ENCODE results near the gene TMOD3. TPM values are rescaled to one million over a fixed set of nuclear protein-coding genes. Genes with fewer than 3 reads are reported as not detected.
"Not testable (repeated sequence)": the region's sequence is repeated elsewhere in the genome, so short reads cannot be mapped to it uniquely, and the experiment has no call there.

TMOD3 gene
- total RNA-seq = 10 to 100 TPM; 63.5 to 72.2 TPM
- long read RNA-seq, full-length matches to known transcripts = 36 of 63 reads
- long read RNA-seq, partial matches to known transcripts = 10 of 63 reads
- long read RNA-seq, other reads (novel, unspliced or antisense) = 17 of 63 reads

DNA sequence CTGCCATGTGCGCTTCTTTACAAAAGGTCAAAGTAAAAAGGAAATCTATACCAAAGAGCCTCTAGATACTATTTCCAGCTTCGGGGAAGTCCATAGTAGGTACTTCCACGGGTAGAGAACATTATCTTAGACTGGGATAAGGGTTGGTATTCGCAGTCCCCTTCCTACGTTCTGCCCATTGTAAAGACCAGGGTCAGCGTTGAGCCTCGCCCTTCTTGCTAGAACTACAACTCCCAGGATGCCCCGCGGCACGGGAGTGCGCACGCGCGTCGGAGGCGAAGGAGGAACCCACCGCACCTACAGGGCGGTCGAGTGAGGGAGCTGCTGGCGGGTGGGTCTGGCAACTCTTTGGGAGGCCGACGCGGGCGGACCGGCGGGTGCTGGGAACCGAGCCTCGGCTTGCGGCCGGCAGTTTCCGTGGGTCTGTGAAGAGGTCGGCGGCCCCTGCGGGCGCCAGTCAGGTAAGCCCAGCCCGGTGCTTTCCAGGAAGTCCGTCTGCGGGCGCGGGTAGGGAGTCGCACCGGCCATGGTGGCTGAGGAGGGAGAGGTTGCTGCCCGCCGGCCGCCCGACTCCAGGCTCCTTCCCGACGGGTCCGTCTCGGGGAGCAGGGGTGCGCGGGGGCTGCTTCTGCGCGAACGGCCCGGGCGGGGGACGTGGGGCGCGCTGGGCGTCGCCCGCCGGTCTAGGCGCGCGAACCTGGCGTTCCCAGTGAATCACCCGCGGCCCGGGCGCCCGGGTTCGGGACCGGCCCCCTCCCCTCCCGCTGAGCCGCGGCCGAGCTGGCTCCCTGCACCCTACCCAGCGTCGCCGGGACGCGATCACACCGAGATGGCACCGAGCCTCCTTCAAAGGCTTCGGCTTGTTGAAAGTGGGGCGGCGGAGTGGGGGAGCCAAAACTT lies at the start of gene TMOD3:
Gene TMOD3, plus strand, starts transcription at position 278 of the 900 bp plus-strand sequence. CDS start 33,232 bp downstream, outside the sequence.
- intact Hi-C loops (cut with DNase I, micrococcal nuclease) = no loop called here
- DNase-seq (peak; percentile 91 to 94), ATAC-seq (peak; percentile 92)

DNA sequence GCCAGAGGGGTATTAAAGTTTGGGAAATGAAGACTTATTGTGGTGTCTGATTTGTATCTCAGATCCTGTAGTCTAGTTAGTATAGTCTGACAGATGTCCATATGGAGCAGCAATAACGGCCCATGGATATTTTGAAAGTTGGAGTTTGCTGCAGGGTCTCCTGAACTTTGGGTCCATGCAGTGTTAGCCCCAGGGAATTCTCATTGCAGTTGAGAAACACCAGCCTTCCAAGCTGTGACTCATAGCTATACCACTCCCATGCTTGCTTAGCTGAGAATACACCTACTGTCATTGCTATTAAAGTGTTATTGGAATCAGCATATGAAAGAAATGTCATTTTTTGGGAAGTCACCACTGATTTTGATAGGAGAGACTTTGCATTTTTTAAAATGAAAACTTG lies 48.8 kb upstream of the TMOD3 start:
- DNase-seq (no peak), ATAC-seq (no peak)
- intact Hi-C loops (cut with DNase I, micrococcal nuclease) = no loop called here

DNA sequence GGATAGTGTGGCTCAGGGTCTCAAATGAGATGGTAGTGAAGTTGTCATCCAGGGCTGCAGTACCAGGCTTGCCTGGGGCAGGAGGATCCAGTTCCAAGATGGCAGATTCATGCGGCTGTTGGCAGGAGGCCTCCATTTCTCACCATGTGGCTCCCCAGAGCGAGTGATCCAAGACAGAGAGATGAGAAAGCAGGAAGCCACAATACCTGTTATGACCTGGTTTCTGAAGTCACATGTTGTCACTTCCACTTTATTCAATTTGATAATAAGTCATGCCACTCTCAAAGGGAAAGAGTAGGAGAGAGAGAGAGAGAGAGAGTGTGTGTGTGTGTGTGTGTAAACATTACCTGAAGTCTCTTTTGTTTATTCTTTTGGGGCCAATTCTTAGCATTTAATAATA lies 47.9 kb upstream of the TMOD3 start:
- DNase-seq (no peak), ATAC-seq (no peak)
- intact Hi-C loops (cut with DNase I, micrococcal nuclease) = no loop called here

DNA sequence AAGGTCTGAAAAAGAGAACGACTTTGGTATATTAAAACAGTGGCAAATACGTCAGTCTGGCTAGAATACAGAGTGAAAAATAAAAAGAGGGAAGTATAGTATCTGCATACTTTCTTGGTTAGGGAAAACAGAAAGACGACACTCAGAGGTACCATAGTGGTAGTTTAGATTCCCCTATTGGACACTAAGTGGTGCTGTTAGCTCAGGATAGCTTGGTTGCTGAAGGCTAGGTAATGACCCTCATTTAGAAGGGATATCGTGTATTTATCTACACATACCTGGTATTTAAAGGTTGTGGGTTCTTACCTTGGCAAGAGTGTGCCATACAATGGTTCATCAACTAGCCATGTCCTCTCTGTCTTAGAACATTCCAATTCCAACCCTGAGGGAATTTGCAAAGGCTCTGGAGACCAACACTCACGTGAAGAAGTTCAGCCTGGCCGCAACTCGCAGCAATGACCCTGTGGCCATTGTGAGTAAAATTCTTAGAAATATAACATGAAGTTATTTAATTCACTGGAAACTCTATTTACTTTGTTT lies 47.0 kb upstream of the TMOD3 start:
- ATAC-seq (peak; percentile 38), DNase-seq (no peak)
- intact Hi-C loops (cut with DNase I, micrococcal nuclease) = no loop called here

DNA sequence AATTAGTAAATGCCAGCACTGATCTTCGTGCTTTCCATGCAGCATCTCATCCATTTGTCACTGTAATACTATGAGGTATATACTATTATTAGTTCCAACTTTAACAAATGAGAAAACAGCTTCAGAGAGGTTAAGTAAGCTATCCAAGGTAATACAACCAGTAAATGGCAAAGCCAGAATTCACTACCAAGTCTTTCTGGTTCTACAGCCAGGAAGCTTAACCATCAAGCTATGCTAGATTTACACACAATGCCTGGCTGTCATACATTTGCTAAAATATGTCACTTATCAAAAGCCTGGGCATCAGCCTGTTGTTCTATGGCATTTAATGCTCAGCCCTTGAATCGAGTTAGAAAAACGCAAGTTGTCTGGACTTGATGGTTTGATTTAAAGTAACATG lies 45.5 kb upstream of the TMOD3 start:
- ATAC-seq (no peak), DNase-seq (no peak)
- intact Hi-C loops (cut with DNase I, micrococcal nuclease) = no loop called here

DNA sequence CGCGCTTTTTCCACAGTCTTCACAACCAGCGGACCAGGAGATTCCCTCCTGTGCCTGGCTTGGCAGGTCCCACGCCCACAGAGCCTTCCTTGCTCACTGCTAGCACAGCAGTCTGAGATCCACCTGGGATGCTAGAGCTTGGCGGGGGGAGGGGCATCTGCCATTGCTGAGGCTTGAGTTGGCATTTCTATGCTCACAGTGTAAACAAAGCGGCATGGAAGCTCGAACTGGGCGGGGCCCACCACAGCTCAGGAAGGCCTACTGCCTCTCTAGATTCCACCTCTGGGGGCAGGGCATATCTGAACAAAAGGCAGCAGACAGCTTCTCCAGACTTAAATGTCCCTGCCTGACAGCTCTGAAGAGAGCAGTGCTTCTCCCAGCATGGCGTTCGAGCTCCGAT lies 42.3 kb upstream of the TMOD3 start:
- intact Hi-C loops (cut with DNase I, micrococcal nuclease); ATAC-seq; DNase-seq: not testable (repeated sequence)

DNA sequence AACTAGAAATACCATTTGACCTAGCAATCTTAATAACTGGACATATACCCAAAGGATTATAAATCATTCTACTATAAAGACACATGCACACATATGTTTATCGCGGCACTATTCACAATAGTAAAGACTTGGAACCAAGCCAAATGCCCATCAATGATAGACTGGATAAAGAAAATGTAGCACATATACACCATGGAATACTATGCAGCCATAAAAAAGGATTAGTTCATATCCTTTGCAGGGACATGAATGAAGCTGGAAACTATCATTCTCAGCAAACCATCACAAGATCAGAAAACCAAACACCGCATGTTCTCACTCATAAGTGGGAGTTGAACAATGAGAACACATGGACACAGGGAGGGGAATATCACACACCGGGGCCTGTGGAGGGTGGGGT lies 37.0 kb upstream of the TMOD3 start:
- intact Hi-C loops (cut with DNase I, micrococcal nuclease); DNase-seq; ATAC-seq: not testable (repeated sequence)

DNA sequence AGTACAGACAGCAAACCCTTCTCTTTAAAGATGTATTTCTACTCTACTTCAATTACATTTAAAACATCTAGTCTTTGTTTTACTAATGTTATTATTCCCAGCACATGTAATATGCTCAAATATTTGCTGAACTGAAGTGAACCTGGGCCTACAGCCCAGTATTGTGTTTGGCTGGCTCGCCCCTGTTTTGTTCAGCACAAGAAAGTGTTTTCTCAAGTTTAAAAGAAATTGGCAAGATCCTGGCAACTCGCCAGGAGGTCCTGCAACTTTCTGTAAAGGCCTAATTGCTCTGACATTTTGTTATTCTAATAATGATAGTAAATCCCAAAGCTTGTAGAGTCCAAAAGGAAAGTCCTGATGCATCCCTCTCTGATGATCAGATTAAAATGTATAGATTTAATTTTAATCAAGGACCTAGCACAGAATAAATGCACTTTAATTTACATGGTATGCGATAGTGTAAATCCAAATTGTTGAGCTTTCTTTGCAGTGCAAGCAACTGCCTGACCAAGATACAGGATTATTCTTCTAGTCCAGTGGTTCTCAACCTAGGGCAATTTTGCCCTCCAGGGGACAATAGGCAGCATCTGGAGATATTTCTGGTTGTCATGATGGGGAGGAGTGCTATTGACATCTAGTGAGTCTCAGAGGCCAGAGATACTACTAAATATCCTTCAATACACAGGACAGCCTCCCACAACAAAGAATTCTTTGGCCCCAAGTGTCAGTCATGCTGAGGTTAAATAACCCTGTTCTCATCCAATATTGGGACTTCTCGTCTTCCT lies 35.7 kb upstream of the TMOD3 start:
- ATAC-seq (no peak), DNase-seq (peak in 1 of 2 donors; percentile 14)
- intact Hi-C loops (cut with DNase I, micrococcal nuclease) = no loop called here

DNA sequence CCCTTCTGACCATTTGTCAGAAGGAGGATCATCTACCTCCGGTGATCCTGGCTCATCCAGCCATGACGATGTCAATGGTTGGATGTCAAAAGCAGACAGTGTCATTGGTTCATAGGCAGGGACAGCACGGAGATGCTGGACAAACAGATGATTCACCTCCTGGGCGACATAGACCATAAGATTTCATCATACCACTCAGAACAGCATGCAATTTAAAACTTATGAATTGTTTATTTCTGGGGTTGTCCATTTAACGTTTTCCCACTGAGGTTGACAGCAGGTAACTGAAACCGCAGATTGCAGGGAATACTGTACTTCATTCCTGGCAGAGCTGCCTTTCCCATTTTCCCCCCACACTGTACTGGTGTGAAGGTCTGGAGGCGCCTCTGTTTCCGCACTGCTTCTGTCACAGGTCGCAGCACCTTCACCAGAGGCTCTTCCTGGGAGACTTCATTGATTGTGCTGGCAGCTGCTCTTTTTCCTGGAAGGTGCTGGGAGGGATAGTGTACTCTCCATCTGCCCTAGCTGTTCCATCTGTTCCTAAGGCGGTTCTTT lies 32.5 kb upstream of the TMOD3 start:
- intact Hi-C loops (cut with DNase I, micrococcal nuclease) = no loop called here

DNA sequence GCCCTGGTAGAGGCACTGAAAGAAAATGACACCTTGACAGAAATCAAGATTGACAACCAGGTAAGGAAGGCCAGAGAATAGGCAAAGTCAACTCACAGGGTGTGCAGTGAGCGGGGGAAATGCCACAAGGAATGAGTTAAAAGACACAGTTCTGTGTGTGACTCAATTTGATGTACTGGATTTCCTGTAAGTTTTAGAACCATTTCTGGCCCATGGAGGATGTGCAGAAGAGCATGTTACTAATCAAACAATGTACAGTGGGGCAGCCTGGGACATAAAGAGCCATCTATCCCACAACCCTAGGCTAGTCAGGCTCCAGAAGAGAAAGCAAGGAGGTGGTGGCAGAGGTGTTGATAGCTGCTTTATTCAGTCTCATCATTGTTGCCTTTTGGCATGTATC lies 31.2 kb upstream of the TMOD3 start:
- ATAC-seq (no peak), DNase-seq (no peak)
- intact Hi-C loops (cut with DNase I, micrococcal nuclease) = no loop called here

More for the DNA sequence above, 32.5 kb upstream of the TMOD3 start:
- DNase-seq (no peak), ATAC-seq (no peak)

DNA sequence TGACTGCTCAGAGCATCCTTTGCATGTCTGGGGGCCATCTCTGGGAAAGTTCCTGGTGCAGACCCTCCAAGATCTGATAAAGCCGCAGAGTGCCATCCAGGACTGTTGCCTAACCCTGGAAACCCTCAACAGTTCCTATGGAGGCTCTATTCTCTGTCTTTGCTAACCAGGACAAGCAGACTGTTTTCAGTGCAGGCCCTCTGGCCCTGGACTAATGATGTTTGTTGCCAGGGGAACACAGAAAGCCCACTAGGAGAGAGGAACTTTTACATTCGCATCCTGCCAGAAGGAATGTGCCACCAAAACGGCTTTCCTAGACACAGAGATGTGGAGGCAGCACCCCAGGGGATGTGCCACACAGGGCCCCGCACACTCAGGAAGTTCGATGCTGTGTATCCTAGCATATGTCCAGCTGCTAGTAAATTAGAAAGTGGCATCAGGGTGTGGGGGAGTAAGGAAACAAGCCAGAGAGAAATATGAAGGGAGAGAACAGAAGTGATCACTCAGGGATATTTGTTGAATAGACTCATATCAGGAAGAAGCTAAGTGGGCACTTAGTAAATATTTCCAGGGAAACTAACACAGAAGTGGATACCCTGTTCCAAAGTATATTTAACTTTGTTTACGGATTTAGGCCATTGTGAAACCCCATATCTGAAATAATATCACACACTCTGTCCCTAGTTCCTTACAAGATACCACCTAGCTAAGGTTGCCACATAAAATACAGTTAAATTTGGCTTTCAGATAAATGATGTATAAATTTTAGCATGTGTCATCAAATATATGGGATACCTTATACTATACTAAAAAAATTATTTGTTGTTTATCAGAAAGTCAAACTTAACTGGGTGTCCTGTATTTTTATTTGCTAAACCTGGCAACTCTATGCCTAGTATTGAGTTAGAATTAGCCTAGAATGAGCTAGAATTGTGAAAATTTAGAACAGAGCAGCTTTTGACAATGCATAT lies 29.9 kb upstream of the TMOD3 start:
- intact Hi-C loops (cut with DNase I, micrococcal nuclease) = no loop called here
- ATAC-seq (no peak), DNase-seq (no peak)

DNA sequence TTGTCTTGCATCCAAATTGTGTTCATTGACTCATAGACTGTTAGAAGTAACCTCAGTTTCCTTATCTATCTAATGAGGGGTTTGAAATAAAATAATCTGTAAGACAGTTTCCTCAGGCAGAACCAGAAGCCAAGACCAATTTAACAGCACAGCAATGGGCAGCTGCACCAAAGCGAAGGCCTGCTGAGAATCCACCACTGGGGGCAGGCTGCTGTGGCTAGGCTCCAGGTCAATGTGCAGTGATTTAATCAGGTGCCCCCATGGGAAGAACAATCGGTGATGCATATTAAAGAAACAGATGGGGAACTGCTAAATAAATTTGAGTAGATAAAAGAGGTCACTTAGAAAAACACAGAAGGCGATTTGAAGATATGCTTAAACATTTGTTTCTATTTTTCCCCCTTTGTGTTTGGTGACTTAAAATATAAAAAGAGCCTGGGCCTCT lies 28.0 kb upstream of the TMOD3 start:
- intact Hi-C loops (cut with DNase I, micrococcal nuclease) = no loop called here
- ATAC-seq (peak; percentile 57), DNase-seq (peak in 1 of 2 donors; percentile 21)

DNA sequence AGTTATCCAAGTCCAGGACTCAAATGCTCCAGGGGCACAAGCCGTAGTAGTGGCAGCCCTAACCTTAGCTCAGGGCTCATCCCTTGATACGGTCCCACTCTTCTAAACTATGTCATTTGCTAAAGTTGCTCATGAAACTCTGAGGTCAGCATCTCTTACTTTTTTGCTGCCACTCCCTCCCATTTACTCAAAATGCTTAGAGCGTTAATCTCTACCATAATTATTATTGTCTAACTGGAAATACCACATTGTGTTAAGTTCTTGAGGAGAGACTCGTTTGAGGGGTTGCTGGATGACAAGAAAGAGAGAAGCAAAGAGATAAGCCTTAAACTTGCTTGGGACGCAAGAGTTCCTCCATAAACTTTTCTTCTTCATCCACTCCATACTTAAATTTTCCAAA lies 26.9 kb upstream of the TMOD3 start:
- intact Hi-C loops (cut with DNase I, micrococcal nuclease) = no loop called here
- ATAC-seq (no peak), DNase-seq (no peak)

DNA sequence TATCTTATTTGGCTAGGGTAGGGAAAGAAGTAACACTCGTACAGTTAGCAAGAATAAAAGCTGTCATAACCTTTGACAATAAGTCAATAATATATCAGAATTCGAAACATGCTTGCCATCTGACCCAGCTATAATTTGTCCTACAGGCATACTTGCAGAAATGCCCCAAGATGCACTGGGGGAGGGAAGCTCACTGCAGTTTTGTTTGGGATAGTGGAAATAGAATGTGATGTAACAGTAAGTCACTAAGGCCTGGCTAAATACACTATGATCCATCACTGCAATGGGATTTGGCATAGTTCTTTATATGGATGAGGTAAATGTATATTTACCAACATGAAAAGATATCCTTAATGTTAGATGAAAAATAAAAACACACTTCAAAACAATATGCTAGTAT lies 25.5 kb upstream of the TMOD3 start:
- no peak for DNase-seq
- no peak for ATAC-seq
- intact Hi-C loops (cut with DNase I, micrococcal nuclease) = no loop called here

DNA sequence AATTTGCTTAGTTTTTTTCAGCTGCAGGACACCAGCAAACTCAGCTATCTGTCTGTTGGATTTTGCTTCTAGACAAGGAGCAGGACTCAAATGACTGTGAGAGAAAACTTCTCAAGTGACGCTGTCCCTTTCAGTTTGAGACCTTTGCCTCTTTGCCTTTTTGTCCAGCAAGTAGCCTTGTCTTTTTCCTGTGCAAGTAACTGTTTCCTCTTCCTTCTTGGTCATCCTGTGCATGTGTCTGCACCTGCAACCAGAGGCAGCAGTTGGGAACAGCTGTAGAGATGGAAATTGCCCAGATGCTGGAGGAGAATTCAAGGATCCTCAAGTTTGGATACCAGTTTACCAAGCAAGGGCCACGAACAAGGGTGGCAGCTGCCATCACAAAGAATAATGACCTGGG lies 23.3 kb upstream of the TMOD3 start:
- DNase-seq (no peak), ATAC-seq (no peak)
- intact Hi-C loops (cut with DNase I, micrococcal nuclease) = no loop called here

DNA sequence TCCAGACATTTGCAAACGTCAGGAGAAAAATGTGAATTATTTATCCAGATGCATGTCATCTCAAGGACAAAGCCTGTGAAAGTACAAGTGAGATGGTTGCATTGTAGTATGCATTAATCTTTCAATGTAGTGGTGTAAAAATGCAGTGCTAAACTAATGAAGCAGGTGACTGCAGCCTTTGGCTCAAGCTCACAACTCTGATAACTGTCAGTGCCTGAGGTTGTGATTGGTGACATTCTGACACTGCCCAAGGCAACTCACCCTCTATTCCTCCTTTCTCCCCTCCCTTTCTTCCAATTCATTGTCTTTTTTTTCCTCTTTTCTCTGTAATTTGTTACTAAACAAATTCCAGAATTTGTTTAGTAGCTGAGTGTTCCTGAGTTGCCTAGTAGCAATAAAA lies 20.0 kb upstream of the TMOD3 start:
- DNase-seq (no peak), ATAC-seq (no peak)
- intact Hi-C loops (cut with DNase I, micrococcal nuclease) = no loop called here

DNA sequence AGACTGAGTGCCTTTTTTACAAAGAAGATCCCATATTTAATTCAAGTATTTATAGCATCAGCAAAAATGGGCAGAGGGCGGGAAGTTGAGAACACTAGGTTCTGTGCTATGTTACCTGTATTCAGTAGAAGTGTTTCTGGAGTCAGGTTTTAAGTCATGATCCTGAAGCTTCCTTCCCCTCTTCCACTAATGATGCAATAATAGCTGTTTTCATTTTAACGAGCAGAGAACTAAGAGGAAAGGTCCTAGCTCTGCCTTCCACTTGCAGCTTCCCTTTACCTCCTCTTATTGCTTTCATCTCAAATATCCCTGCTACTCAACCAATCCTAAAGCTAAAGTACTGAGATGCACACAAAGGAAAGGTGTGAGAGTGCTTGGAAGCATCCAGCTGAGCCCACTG lies 16.9 kb upstream of the TMOD3 start:
- intact Hi-C loops (cut with DNase I, micrococcal nuclease) = no loop called here
- no peak for DNase-seq

DNA sequence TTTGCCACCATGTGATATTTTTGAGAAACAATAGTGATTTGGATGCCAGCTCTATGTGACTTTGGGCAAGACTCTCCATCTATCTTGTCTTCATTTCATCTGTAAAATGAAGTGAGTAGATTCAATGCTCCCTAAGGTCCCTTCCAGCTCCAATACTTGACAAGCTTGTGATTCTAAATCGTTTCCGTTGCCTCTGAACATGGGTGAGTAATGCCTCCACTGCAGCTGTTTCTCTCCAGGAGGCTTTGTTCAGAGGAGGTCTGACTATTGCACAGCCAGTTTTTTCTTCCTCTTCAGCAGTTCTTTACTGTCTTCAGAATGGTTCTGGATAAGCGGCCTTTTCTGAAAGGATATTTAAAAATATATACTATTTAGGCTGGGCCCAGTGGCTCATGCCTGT lies 14.8 kb upstream of the TMOD3 start:
- intact Hi-C loops (cut with DNase I, micrococcal nuclease) = no loop called here
- ATAC-seq (no peak), DNase-seq (no peak)

More for the DNA sequence above, 16.9 kb upstream of the TMOD3 start:
- ATAC-seq = no peak

Data from left colon (tissue), 2 donors.